GM18526 (cell line): Measurements from ENCODE around the gene MECR.

Experiments
- POLR2A ChIP-seq: IDR thresholded peaks from 3 replicates; pipeline ENCODE4 v1.6.1; 2011; ENCODE audit not compliant: insufficient read length; ENCODE audit errors: extremely low read depth

The MECR gene

DNA sequence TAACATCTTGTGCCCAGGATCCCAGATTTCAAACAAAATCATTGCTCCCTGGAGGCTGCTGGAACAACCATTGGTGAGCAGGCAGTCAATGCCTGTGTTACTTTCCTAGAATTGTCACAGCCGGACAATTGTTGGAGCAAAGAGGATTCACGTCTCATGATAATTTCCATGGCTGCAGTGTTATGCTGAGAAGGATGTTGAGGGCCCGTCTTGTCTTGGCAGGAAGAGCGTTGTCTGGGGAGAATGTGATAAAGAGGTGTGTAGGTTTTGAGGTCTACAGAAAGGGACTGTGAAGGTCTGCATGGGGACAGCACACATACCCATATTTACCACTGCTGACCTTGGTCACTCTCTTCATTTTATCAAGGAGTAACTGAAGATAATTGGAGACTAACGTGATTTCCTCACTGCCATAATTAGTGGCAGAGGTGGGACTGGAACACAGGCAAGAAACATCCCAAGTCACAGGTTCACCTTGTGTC, 6.3 kb downstream of the MECR start:
- no peak for TF ChIP-seq POLR2A

DNA sequence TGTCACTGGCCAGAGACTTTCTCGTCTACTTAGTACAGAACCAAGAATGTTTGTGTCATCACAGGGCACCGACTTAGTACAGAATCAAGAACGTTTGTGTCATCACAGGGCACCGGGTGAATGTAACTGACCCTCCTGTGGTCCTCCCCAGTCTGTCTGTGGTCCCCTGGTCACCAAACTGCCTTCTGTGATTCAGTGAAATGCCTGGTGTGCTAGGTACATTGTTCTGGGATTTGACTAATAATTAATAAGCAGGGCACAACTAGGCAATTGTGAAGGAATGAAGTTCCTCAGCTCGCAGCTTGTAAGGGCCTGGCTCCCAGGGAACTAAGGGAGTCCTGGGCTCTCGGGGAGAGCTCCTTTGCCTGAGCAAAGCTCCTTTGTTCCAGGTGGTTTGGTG, 7.2 kb downstream of the MECR start:
- no peak for TF ChIP-seq POLR2A

DNA sequence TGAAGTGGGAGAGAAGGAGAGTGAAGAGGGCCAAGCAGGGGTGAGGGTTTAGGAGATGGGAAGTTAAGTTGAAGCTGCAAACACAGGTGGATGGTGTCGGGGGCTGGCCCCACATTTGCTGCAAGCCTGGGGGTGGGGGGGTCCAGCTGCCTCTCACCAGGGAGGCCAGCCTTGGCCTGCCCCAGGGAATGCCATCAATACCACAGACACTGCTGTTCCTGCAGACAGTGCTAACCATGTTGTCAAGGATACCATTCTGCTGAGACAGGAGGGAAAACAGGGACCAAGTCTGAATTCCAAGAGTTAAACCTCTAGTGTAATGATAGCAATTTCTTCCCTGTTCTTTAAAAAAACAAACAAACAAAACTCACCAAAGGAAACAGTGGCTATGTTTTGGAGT, 8.0 kb downstream of the MECR start:
- TF ChIP-seq POLR2A: no peak

DNA sequence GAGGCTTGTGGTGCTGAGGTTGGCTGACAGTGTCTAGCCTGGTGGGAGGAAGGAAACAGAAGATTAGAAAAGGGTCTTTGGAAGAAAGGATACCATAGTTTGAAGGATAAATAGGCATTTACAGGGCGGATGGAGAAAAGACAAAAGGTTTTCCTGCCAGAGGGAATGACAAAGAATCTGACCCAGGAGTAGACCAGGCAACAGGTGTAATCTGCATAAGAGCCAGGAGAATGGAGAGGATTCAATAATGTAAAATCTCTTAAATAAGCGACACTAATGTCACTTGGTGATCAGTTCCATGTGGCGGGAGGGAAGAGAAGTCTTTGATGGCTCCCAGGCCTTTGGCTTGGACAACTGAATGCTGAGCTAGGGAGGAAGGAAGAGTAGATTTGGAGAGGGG, 9.4 kb downstream of the MECR start:
- no peak for TF ChIP-seq POLR2A

DNA sequence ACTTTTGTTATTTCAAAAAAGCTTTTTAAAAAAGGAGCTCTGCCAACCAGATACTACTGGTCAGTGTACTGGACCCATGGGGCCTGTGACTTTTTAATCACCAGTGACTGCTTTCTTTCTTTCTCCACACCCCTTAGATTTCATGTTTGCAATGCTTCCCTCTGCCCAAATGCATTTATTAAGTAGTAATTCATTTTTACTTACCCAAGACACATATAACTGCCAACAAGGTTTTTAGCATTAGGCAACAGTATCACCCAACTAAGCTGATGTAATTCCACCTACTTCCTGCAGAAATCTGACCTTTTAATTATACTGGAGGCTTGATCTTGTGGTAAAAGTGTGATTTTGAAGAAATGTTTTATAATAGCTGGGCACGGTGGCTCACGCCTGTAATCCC, 12.5 kb downstream of the MECR start:
- TF ChIP-seq POLR2A: no peak

DNA sequence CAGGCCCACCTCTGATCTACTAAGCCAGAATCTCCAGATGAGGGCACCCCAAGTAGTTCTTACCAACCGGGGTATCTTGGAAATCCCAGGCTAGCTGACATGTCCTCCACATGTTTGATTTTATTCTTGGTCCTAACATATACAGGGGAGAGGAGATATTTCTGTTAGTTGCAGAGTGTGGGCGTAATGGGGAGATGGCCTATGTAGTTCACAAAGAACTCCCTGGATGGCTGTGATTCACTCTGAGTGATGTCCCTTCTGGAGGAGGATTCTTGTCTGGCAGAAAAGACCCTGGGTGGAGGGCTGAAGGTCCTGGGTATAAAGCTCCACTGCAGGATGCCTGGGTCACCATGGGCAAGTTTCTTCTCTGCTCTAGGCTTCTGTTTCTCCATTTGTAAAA, 13.1 kb downstream of the MECR start:
- TF ChIP-seq POLR2A: no peak

DNA sequence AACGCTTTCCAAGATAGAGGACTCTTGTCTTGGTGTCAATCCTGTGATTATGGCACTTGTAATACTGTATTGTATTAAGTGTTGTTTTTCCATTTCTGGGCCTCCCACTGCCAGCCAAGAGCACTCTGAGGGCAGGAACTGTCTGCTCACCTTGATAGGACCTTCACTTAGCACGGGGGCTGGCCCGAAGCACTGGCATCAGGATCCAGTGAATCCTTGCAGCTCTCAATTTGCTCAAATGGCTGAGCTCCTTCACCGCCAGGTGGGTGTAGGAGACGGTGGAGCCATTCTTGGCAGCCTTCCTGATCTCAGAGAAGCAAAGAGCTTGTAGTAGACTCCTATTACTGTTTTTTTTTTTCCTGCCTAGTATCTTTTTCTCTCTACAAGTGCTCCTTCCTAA, 17.7 kb downstream of the MECR start:
- no peak for TF ChIP-seq POLR2A

DNA sequence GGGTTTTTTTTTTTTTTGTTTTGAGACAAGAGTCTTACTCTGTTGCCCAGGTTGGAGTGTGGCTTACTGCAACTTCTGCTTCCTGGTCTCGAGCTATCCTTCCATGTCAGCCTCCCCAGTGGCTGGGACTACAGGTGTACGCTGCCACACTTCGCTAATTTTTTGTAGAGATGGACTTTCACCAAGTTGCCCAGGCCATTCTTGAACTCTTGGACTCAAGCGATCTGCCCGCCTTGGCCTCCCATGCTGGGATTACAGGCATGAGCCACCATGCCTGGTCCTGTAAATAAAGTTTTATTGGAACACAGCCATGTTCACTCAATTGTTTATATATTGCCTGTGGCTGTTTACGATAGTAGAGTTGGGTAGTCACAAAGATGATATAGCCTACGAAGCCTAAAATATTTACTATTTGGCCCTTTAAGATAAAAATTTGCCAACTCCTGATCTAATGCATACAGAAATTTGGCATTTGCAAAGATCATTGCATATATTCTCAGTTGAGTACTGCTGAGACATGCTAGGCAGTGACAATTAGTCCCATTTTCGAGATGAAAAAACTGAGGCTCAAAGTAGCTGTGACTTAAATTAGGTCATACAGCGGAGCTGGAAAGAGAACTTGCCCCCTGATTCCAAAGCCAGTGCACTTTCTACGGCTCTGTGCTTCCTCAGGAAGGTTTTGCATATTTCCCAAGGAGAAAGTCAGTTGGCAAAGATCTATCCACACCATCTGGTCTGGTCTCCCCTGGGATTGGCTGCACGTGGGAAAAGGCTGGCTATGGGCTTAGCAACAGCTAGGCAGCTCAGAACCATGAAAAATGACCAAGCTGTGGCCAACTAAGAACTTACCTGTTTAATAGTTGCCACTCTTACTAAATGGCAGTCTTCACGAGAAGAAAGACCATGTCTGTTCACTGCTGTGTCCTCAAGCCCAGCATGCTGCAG, 19.4 kb downstream of the MECR start:
- no peak for TF ChIP-seq POLR2A

DNA sequence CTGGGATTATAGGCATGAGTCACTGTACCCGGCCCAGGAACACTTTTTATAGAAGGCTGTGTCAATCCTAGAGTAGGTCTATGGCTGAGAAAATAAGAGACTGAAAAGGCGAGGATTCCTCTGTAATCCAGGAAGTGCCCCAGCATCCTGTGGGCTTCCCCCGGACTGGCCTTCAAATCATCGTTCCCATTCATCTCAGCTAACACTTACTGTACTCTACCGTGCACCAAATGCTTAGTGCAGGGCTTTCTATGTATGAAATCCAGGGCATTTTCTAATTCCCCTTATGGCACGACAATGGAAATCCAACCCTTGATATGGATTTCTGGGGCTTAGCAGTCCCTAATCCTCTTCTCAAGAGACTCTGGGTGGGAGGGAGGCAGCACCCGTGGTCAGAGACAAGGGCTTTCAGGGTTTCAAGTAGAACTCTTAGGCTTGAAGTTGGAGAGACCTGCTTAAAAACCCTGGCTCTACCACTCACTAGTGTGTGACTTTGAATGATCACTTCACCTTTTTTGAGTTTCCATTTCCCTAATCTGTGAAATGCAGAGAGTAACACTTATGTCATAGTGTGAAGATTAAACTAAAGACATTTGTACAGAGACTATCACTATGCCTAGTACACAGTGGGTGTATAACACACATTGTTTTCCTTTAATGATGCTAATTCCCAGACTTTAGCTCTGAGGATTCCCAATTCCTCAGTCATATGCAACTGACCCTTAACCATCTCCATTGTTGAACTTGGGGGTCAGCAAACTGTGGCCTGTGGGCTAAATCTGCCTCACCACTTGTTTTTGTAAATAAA, 20.3 kb downstream of the MECR start:
- TF ChIP-seq POLR2A: no peak

DNA sequence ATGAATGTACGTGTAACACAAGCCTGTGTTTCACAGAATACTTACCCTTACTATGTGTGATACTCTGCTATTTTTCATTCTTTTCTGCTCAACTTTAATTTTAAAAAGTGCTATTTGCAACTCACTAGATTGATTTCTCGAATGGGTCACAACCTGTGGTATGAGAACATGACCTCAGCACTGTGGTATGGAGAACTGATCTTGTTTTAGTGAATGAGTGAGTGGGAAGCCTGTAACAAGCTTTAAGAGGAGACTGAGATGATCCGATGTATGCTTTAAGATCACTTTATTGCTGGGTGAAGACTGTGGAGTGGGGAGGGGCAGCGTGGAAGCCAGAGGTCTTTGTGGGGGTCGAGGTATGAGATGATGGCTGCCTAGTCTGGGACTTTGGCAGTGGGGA, 21.6 kb downstream of the MECR start:
- TF ChIP-seq POLR2A: no peak

DNA sequence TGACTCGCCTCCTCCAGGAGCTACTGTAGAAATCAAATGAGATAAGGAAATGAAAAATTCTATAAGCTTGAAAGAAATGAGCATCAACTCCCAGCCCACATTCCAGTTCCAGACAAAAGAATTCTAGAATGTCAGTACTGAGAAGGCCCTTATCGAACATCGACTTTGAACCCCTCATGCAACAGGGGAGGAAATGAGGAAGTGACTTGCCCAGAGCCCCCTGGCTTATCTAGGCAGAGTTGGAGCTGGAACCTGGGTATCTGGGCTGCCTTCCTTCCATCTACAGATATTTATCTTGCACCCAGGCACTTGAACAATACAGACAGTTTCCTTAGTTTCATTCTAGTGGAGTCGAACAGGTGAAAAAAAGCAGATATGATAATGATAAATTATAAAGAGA, 22.3 kb downstream of the MECR start:
- TF ChIP-seq POLR2A: no peak

DNA sequence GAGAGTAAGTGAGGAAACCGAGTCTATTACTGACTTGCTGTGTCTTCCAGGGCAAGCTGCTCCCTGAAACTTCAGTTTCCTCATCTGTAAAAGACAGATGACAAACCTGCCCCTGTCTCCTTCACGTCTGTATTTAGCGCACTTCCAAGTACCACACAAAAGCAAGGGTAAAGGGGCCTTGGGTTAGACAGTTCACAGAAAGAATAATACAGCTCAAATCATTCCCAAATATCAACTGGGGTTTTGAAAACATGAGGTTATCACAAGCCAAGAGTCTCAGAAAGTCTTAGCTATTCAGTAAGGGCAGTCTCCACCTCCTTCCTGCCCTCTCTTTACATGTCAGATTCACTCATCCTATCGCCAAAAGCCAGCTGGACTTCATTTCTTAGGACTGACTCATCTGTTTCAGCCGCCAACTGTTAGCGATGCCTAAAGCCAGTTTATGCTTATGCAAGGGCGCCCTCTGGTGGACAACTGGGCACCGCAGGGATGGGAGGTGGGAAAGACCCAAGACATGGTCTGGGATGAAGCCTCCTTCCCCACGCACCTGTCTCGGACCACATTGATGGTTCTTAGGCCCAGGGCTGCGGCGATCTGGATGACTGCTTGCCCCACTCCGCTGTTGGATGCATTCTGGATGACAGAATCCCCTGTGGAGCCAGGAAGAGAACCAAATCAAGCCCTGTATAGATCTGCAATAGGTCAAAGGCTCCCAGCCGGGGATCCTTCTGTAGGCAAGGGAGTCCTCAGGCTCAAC, 28.0 kb downstream of the MECR start:
- TF ChIP-seq POLR2A: no peak

DNA sequence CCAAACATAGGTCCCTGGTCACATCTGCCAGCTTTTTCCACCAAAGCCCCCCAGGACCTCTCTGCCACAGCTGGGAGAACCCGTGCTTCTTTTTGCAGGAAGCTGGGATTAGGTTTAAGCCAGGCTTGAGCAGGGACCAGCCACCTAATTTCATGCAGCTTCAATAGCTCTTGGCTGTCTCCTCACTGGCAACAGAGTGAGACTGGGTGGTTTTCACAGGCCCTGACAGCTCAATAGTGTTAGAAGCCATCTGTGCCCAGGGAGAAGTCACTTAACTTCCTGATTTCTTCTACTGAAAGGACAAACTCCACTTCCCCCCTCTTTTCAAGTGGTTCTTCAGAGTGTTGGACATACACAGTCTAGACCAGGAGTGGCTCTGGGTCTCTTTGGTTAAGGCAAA, 28.7 kb downstream of the MECR start:
- TF ChIP-seq POLR2A: no peak

DNA sequence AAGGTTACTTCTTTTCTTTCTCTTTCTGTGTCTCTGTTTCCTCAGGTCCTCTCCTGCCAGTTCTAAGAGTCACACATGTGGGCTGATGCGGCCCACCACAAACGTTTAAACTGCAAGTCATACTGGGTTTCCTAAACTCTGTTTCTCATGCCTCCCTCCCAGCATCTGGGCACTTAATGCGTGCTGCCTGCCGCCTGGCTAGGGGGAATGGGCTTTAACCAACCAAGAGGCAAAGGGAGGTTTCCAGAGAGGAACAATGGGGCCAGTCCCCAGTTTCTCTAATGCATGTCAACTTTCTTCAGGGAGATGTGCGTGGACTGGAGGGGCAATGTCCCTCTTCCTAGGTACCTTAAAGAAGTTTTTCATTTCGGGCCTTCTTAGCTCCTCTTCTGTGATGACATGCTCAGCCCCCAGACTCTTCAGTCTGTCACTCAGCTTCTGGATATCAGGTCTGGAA, 29.1 kb downstream of the MECR start:
- no peak for TF ChIP-seq POLR2A

DNA sequence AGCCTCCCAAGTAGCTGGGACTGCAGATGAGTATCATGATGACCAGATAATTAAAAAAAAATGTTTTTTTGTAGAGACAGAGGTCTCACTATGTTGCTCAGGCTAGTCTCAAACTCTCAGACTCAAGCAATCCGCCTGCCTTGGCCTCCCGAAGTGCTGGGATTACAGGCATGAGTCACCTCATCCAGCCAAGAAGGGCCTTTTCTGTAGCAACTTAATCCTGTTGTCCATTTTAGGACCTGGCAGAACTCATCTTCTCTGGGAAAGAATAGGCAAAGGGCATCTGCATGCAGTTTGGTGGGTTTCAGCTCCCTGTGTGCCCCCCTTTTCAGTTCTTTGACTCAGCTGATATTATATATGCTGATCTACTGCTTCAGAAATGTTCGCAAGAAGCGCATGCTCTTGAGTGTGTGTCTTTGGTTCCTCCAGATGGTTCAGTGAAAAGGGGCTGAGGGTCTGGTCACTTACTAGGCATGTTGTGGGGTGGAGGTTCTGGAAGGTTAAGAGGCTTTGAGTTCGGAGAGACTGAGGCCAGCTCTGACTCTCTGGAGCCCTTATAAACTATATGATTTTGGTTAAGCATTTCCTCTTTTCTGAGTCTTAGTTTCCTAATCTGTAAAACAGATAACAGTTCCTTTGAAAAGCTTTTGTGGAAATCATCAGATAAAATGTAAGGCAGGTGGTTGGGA, 29.7 kb downstream of the MECR start:
- no peak for TF ChIP-seq POLR2A
